Small intestine (tissue), 7 donors: ENCODE data around the gene INSC. TPM values are rescaled to one million over a fixed set of nuclear protein-coding genes. Genes with fewer than 3 reads are reported as not detected.

Source experiments
- DNase-seq, 2 donors: peaks; one replicate each; pipeline versions ENCODE4 v3.0.0 to v3.0.0-alpha.2; 2013
- FAIRE-seq: peaks from 2 replicates; lab custom pipeline; 2012; peaks lifted over from hg19 to GRCh38; lab: Jason Lieb, UNC
- H3K27ac ChIP-seq, 3 donors: one replicate each; pipeline ENCODE4 v1.5.1; 2013; ENCODE audit warnings: low read length in 2 of 3, mild to moderate bottlenecking in 2 of 3, control low read depth in 1 of 3, inconsistent platforms in 1 of 3, low read depth in 1 of 3, moderate library complexity in 1 of 3
- H3K27me3 ChIP-seq, 3 donors: one replicate each; pipeline ENCODE4 v1.6.1; 2013; ENCODE audit warnings: low read length in 3 of 3, inconsistent platforms in 1 of 3; ENCODE audit not compliant: control insufficient read depth in 3 of 3, insufficient read depth in 3 of 3
- H3K36me3 ChIP-seq, 3 donors: one replicate each; pipeline ENCODE4 v1.6.1; 2013; ENCODE audit warnings: low read length in 3 of 3, inconsistent platforms in 1 of 3, low read depth in 1 of 3, mild to moderate bottlenecking in 1 of 3, moderate library complexity in 1 of 3; ENCODE audit not compliant: control insufficient read depth in 3 of 3, insufficient read depth in 2 of 3
- H3K4me1 ChIP-seq, 3 donors: one replicate each; pipeline ENCODE4 v1.6.1; 2013; ENCODE audit warnings: low read length in 2 of 3, inconsistent platforms in 1 of 3, low read depth in 1 of 3, mild to moderate bottlenecking in 1 of 3, moderate library complexity in 1 of 3; ENCODE audit not compliant: control insufficient read depth in 3 of 3, insufficient read depth in 2 of 3
- H3K4me3 ChIP-seq, 3 donors: one replicate each; pipeline ENCODE4 v1.5.1; 2013; ENCODE audit warnings: low read length in 3 of 3, control low read depth in 1 of 3, inconsistent platforms in 1 of 3, low read depth in 1 of 3, mild to moderate bottlenecking in 1 of 3, moderate library complexity in 1 of 3
- H3K9me3 ChIP-seq, 2 donors: one replicate each; pipeline ENCODE4 v1.6.1; 2013; ENCODE audit warnings: low read depth in 1 of 2, low read length in 1 of 2; ENCODE audit not compliant: control insufficient read depth in 2 of 2, insufficient read depth in 1 of 2
- WGBS, 3 donors: extraction: QIAGEN DNeasy Blood & Tissue Kit; methylation state at CpG; one replicate each; pipeline ENCODE4 v1.1.7; 2013; 5-methylcytosine and 5-hydroxymethylcytosine counted together
- polyA plus RNA-seq, 4 donors: library from polyadenylated mRNA; stranded (reverse) in 3 of 4; unstranded in 1 of 4; fragments of 200-250 nt in 3 of 4; fragments of 120-200 nt in 1 of 4; gene quantifications; one replicate each; pipeline versions ENCODE4 v1.2.1 to v1.2.3, GENCODE V29; 2013
- donor health status: healthy with polysubstance abuse.
- donor health status: control.
- donor health status: control.
- donor health status: Bipolar disorder and iron deficiency.
- donor health status: healthy.

INSC gene
- polyA plus RNA-seq, 4 donors = 1.4 to 3.8 (median 1.9) TPM; not detected in 1

GRCh38 chr11:15117751-15118150, 3.0 kb downstream of the INSC start:
- Histone ChIP-seq H3K36me3 (no peaks in the 10 kb centered on the region), H3K9me3 (no peaks in the 10 kb centered on the region), H3K27me3 (peaks cover 2 to 41% (median 3%) of the 10 kb centered on the region in 3 donors), H3K4me3 (no peak overlapping the region), H3K4me1 (no peaks in the 10 kb centered on the region), H3K27ac (no peak overlapping the region)
- 37 to 72% (median 59%) methylated on average over 4 of the region's 4 CpGs for WGBS, 3 donors
- FAIRE-seq = no peak
- DNase-seq = no peak

GRCh38 chr11:15118431-15118830, 3.7 kb downstream of the INSC start:
- Histone ChIP-seq H3K4me3 (no peak overlapping the region), H3K27ac (no peak overlapping the region), H3K9me3 (no peaks in the 10 kb centered on the region), H3K4me1 (no peaks in the 10 kb centered on the region), H3K27me3 (peaks cover 2 to 38% (median 3%) of the 10 kb centered on the region in 3 donors), H3K36me3 (no peaks in the 10 kb centered on the region)
- FAIRE-seq (no peak), DNase-seq (no peak)

GRCh38 chr11:15119352-15119751, 4.6 kb downstream of the INSC start:
- DNase-seq = no peak
- Histone ChIP-seq H3K27ac (no peak overlapping the region), H3K27me3 (peaks cover 2 to 29% (median 3%) of the 10 kb centered on the region in 3 donors), H3K9me3 (no peaks in the 10 kb centered on the region), H3K4me1 (no peaks in the 10 kb centered on the region), H3K4me3 (no peak overlapping the region), H3K36me3 (no peaks in the 10 kb centered on the region)
- 72 to 75% (median 73%) methylated on average over 4 of the region's 4 CpGs for WGBS, 3 donors
- FAIRE-seq = no peak

GRCh38 chr11:15119826-15120225, 5.1 kb downstream of the INSC start:
- H3K36me3 ChIP-seq = no peaks in the 10 kb centered on the region
- no peak for FAIRE-seq

GRCh38 chr11:15123849-15124248, 9.1 kb downstream of the INSC start:
- H3K36me3 ChIP-seq = no peaks in the 10 kb centered on the region
- DNase-seq (no peak), FAIRE-seq (no peak)
- H3K9me3 ChIP-seq = no peaks in the 10 kb centered on the region
- no peaks in the 10 kb centered on the region for H3K4me1 ChIP-seq
- 64 to 79% (median 68%) methylated on average over 1 of the region's 1 CpG for WGBS, 3 donors
- H3K4me3 ChIP-seq = no peak overlapping the region
- H3K27ac ChIP-seq = no peak overlapping the region
- peaks cover 0 to 7% (median 0%) of the 10 kb centered on the region in 3 donors for H3K27me3 ChIP-seq

More at GRCh38 chr11:15119826-15120225, 5.1 kb downstream of the INSC start:
- H3K9me3 ChIP-seq = no peaks in the 10 kb centered on the region
- DNase-seq = no peak
- H3K27ac ChIP-seq = no peak overlapping the region
- H3K27me3 ChIP-seq = peaks cover 2 to 25% (median 3%) of the 10 kb centered on the region in 3 donors
- no peaks in the 10 kb centered on the region for H3K4me1 ChIP-seq
- WGBS, 3 donors = 17 to 62% (median 35%) methylated on average over 1 of the region's 1 CpG
- no peak overlapping the region for H3K4me3 ChIP-seq

- Histone ChIP-seq H3K4me1 (no peaks in the 10 kb centered on the region), H3K27ac (no peak overlapping the region), H3K4me3 (no peak overlapping the region), H3K27me3 (peaks cover 0 to 3% (median 0%) of the 10 kb centered on the region in 3 donors), H3K9me3 (no peaks in the 10 kb centered on the region), H3K36me3 (no peaks in the 10 kb centered on the region)
- 44 to 58% (median 49%) methylated on average over 2 of the region's 2 CpGs for WGBS, 3 donors
- FAIRE-seq (no peak), DNase-seq (no peak)
These were observed 9.8 kb downstream of the INSC start for GRCh38 chr11:15124528-15124927.

- H3K36me3 ChIP-seq = no peaks in the 10 kb centered on the region
- no peak overlapping the region for H3K4me3 ChIP-seq
- H3K9me3 ChIP-seq = no peaks in the 10 kb centered on the region
- WGBS, 3 donors = 76 to 88% (median 78%) methylated on average over 6 of the region's 6 CpGs
- no peaks in the 10 kb centered on the region for H3K27me3 ChIP-seq
- no peak for DNase-seq
- H3K27ac ChIP-seq = no peak overlapping the region
- no peaks in the 10 kb centered on the region for H3K4me1 ChIP-seq
- FAIRE-seq = no peak
These were observed 12.6 kb downstream of the INSC start for GRCh38 chr11:15127341-15127740.

- Histone ChIP-seq H3K36me3 (no peaks in the 10 kb centered on the region), H3K27me3 (no peaks in the 10 kb centered on the region), H3K9me3 (no peaks in the 10 kb centered on the region), H3K4me3 (no peak overlapping the region), H3K4me1 (no peaks in the 10 kb centered on the region), H3K27ac (no peak overlapping the region)
- FAIRE-seq (no peak), DNase-seq (no peak)
- 60 to 78% (median 76%) methylated on average over 2 of the region's 2 CpGs for WGBS, 3 donors
These were observed 13.9 kb downstream of the INSC start for GRCh38 chr11:15128621-15129020.

- H3K4me1 ChIP-seq = no peaks in the 10 kb centered on the region
- no peak overlapping the region for H3K4me3 ChIP-seq
- no peak for FAIRE-seq
- peaks cover 0 to 1% (median 0%) of the 10 kb centered on the region in 3 donors for H3K36me3 ChIP-seq
- no peak for DNase-seq
- H3K27ac ChIP-seq = no peak overlapping the region
- no peaks in the 10 kb centered on the region for H3K9me3 ChIP-seq
- 78 to 97% (median 85%) methylated on average over 1 of the region's 1 CpG for WGBS, 3 donors
- H3K27me3 ChIP-seq = no peaks in the 10 kb centered on the region
These were observed 21.4 kb downstream of the INSC start for GRCh38 chr11:15136166-15136565.
